Astrocyte (in vitro differentiated cells and primary cell): ENCODE measurements around the gene FREY1.

Source experiments
- CTCF ChIP-seq: IDR thresholded peaks from 2 replicates; pipeline ENCODE4 v1.5.1; 2011; ENCODE audit warnings: low read depth, mild to moderate bottlenecking, inconsistent platforms, low read length, moderate library complexity; ENCODE audit not compliant: insufficient read depth
- EZH2 ChIP-seq: IDR thresholded peaks from 2 replicates; pipeline ENCODE4 v1.6.1; 2012; ENCODE audit warnings: mild to moderate bottlenecking, low read length, inconsistent platforms; ENCODE audit not compliant: insufficient read depth

- TF ChIP-seq CTCF (no peak), EZH2 (no peak)
Measured at GRCh38 chr11:45936511-45937054, 29.5 kb upstream of the FREY1 start.
